HG03457 (cell line): ENCODE data around the gene CAMKMT.
"Not testable (repeated sequence)": the region's sequence is repeated elsewhere in the genome, so short reads cannot be mapped to it uniquely, and the experiment has no call there.

Experiments used
- ATAC-seq: cut with Tn5 transposase; IDR thresholded peaks from one replicate; pipeline ENCODE4 v1.9.1; 2021; ENCODE audit warnings: moderate number of reproducible peaks; ENCODE audit not compliant: unreplicated experiment

The CAMKMT gene

DNA sequence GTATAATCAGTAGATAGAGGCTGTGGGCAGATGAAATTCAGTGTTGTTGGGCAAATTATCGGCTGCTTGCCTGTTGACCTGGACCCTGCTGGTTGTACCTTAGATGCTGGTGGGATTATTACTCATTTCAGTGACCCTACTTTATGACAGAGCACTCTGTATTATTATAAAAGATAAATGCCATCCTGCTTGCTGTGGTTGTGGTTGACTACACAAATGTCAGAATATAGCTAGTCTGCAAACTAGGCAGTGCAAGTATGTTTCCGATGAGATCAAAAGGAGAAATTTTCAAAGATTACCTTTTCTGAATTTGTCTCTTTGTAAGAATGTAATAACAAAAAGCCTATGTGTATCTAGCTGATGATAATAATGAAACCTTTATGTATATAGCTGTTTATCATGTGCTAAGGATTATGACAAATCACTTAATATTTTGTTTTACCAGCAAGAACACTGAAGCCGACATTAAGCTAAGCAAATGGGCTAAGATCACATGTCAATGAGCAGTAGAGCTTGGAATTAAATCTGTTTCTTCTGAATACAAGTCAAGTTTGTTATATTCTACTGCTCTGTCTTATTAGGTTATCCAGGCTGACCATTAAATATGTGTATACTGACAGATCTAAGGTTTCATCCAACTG lies 219.2 kb downstream of the CAMKMT start:
- ATAC-seq, result no peak

DNA sequence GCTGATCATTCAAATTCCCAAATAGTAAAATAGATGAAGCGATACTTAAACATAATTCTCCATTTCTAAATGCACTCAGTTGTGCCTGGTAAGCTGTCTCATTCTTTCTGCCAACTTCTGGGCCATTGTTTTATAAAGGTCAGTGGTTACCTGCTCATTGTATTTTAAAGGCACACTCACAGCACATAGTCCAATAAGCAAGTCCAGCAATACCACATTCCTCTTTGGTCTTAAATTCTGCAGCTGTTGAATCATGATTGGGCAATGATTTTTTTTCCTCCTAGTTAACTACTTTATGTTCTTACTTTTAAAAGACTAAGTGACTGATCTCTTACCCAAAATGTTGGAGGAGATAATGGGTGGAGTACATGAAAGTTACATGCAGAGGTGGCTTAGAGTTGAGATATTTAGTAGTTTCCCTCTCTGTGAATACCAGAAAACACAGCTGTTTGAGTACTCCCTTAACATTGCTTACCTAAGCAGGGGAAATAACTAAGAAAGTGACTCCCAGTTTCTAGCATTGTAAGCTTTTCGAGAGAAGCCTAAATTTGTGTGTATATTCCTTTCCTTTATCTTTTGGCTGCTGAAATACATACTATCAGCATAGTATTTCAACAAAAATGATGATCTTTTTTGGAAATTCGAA lies 220.7 kb downstream of the CAMKMT start:
- no peak for ATAC-seq

DNA sequence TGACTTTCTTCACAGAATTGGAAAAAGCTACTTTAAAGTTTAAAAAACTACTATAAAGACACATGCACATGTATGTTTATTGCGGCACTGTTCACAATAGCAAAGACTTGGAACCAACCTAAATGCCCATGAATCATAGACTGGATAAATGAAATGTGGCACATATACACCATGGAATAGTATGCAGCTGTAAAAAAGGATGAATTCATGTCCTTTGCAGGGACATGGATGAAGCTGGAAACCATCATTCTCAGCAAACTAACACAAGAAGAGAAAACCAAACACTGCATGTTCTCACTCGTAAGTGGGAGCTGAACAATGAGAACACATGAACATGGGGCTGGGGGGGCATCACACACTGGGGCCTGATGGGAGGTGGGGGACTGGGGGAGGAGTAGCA lies 233.9 kb downstream of the CAMKMT start:
- ATAC-seq, result not testable (repeated sequence)

DNA sequence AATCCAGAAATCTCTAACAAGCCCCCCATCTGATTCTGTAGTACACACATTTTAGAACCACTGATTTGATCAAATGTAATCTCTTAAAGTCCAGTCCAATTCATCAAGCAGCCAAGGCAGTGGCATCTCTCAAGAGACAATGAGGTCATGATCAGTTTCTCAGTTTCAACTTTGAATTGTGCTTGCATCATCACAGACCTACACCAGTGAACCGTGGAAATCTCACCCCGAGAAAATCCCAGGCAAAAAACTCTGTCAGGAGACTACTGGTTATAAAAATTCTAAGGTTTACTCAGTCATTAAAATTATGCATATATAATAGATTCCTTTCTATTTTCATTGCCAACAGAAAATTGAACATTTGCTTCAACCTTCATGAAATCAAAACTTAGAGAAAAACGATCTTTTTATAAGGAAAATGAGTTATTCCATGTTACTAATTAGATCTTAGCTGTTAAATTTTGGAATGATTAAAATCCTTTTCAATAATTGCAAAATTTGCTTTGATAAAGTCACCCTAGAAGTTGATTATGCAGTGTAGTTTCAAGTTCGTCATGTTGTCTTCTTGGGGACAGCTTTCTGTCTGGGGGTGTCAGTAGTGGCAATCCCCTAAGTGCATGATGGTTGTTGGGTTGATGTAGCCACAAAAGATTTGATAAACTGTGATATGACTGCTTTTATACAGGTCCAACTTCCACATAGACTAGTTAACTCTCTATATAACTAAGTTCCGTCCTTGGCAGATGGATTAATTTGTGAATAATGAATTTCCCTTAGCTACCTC lies 235.0 kb downstream of the CAMKMT start:
- no peak for ATAC-seq

DNA sequence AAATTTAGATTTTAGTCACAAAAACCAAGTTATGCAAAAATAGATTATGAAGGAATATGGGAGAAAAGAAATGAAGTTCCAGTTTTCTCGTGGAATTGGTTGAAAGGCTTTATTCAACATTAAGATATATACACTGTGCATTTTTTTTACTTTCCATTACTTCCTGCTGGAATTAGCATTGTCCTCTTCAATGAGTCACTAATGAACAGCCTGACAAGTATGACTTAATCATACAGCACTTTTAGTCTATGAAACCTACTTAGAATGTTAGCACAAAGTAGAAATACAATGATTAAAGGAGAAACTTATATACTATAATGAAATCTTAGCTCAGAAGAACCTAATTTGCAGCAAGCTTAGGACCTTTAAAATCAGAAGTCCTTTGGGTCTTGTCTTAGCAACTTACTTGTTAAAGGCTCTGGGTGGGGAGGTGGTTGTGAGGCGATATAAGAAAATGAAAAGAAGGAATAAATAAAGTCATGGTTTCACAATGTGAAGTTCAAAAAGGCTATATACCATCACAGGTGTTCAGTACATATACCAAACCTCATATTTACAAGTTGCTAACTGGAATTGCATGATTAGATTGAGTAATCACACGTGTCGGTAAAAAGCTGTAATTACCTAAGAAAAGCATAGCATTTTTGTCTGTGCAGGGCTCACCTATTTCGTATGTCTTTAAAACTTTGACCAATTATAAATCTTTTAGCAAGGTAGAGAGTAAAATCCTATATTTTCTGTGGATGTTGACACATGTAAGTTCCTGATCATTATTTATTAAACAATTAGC lies 236.8 kb downstream of the CAMKMT start:
- no peak for ATAC-seq

DNA sequence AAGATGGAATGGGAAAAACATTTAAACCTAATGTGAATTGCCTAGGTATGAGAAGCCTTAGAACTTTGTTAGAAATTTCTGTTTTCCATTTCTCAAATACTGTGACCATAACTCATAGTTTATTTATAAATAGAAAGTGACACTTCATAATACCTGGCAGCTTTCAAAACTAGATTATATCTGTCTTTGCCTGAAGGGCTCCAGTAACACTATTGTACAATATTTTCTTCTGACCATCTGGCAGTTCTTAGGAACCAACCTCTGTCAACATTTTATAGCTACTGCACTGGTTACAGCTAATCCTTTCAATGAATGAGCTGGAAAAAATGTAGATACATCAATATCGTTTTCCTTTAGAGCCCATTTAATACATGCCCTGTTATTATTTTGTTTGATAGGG lies 237.4 kb downstream of the CAMKMT start:
- no peak for ATAC-seq

DNA sequence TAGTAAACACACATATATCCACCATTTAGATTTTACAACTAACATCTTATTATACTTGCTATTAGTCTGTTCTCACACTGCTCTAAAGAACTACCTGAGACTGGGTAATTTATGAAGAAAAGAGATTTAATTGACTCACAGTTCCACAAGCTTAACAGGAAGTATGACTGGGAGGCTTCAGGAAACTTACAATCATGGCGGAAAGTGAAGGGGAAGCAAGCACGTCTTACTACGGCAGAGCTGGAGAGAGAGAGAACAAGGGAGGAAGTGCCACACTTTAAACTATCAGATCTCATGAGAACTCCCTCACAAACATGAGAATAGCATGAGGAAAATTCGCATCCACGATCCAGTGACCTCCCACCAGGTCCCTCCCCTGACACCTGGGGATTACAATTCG lies 240.7 kb downstream of the CAMKMT start:
- no peak for ATAC-seq

DNA sequence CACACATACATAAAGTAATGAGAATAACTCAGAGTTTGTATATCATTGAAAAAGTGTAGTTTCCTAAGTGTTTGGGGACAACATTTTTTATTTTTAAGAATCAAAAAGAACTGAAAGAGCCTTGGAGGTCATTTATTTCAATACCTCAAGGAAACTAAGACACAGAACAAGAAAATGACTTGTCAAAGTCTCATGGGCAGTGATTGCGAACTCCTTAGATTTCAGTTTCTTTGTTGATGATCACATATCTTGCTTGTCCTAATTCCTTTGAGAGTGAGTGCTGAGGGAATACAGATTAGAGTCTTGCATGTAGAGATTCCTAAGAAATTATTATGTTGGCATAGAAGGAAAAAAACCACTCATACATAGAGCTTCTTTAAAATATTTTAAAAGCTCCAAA lies 243.8 kb downstream of the CAMKMT start:
- no peak for ATAC-seq

DNA sequence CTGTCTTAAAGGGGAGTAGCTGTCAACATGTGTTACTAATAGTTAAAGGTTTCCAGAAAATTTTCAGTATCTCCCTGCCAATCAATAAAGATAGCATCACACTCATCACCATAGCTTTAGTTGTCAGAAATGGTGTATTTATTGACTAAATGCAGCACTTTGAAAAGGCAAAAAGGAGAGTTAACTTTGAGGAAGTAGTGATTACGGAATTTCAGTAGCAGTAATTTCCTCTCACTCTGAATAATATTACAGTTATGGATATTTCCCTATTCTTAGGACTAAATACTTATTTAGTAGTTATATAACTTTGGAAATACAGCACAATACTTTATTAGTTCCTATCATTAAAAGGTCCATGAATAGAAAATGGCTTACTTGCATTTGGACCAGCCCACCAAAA lies 250.5 kb downstream of the CAMKMT start:
- no peak for ATAC-seq

DNA sequence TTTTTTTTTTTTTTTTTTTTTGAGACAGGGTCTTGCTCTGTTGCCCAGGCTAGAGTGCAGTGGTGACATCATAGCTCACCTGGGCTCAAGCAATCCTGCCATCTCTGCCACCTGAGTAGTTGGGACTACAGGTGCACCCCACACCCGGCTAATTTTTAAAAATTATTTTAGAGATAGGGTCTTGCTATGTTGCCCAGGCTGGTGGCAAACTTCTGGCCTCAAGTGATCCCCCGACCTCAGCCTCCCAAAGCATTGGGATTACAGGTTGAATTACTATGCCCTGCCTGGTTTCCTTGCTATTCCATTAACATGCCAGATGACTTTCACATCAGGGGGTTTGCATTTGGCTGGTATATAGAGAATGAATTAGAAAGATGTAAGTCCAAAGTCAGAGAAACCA lies 253.2 kb downstream of the CAMKMT start:
- no peak for ATAC-seq

DNA sequence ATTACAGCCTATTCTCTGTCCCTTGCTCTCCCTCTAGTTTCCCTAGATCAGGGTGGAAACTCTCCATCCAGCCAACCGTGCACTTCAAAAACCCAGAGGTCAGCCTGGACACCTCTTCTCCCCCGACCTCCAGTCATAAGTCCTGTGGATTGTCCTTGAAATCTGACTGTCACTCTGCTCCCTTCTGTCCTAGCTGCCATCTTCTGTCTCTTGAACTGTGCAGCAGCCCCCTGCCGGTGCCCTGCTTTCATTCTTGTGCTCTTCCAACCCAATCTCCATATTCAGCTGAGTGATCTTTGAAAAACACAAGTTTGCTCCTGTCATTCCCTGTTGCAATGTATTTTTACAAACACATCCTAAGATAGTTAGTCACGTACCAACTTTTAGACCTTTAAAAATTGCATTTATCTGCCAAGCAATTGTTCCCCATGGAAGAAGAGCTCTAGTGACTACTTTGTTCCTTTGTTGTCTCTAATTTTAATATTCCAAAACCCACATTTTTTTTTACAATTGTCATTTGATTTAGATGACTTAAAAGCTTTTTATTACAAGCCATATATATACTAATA lies 254.3 kb downstream of the CAMKMT start:
- ATAC-seq, result no peak

DNA sequence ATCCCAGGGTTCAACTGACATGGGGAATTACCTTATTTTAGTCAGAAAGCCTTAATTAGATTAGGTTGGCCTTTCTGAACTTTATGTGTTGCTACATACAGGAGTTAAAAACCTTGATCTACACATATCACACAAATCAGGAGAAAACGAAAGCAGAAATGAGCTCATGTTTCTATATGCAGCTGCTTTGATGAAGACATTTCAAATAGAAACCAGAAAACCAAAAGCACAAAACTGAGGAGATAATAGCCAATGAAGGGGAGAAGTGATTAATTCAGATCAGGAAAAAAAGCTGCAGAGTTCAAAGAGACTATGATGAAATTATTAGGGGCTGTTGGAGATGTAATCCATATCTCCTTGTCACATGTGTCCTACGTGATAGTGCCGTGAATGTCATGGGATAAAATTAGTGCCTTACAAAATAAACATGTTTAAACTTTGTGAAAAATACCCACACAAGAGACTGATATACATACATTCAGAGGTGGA lies 255.0 kb downstream of the CAMKMT start:
- peak; percentile 58 for ATAC-seq

DNA sequence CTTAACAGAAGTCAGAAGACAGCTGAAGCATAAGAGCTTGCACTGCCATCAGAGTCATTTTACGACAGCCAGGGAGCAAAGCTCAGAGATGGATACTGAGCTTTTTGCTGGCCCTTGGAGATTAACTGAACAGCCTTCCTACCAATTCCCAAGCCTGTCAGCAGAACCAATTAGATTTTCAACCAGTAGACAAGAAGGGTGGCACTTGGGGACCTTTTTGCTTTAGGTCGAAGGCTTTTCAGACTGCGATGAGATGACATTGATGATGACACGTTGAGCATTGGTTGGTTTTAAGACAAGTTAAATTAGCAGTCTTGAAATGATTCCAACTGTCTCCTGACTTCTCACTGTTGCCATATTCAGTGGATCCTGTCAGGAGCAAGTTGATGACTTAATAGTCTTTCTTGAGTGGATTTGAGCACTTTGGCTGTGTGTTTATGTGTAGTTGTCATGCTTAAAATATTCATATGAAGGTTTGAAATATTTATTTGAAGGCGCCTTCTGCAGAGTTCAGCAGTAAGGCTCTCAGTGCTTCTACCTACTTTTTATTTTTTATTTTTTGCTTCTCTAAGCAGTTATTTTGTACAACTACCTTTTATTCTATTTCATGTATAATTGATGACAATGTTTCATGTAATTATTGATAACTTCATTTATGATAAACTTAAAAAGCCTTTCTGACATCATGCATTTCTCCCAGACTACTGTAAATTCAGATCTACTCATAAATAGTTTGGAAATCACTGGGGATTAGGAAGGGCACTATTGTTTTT lies 256.7 kb downstream of the CAMKMT start:
- no peak for ATAC-seq

DNA sequence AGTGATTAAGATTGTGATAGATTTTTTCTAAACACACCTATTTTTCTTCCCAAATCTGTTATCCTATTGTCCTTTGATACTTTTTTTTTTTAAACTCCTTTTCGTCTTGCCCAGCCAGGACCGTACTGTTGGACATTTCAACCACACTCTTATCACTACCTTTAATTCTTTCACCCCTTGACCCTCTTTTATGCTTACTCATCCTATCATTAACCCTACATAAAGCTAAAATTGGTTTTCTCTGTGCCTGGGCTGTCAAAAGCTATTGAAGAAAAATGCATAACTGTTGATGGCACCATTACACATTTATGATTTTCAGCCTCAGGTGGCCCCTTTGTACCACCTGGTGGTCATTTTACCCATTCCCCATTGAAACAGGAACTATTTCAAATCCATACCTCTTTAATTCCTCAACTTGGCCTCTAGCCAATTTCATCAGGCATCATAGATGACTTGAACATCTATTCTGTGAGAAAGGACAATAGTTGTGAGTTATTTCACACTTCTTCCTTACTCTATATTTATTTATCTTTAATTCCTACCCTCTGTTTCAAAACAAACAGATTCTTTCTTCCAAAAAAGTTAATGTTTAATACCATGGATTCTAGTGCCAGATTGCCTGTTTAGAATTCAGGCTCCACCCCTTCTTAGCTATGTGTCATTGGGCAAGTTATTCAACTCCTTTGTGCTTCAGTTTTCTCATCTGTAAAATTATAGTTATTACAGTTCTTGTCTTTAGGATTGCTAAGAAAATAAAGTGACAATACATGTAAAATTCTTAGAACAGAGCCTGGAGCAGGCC lies 258.6 kb downstream of the CAMKMT start:
- ATAC-seq, result no peak

DNA sequence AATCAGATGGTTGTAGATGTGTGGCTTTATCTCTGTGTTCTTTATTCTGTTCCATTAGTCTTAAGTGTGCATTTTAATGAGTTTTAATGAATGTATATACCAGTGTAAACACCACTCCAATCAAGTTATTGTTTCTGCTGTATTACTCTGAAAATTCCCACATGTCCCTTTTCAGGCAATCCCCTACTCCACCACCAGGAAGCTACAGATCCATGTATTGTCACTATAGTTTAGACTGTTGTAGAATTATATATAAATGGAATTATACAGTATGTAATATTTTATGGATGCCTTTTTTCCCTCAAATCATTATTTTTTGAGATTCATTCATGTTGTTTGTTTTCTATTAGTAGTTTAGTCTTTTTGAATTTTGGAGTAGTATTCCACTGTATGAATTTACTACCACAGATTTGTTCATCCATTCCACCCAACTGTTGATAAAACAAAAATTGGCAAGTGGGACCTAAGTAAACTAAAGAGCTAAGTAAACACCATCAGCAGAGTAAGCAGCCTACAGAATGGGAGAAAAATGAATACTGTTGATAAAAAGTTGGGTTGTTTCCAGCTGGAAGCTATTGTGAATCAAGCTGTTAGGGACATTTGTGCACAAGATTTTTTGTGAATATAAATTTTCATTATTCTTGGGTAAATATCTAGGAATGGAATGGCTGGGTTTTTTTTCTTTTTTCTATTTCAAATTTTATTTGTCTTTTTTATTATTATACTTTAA lies 262.0 kb downstream of the CAMKMT start:
- no peak for ATAC-seq

DNA sequence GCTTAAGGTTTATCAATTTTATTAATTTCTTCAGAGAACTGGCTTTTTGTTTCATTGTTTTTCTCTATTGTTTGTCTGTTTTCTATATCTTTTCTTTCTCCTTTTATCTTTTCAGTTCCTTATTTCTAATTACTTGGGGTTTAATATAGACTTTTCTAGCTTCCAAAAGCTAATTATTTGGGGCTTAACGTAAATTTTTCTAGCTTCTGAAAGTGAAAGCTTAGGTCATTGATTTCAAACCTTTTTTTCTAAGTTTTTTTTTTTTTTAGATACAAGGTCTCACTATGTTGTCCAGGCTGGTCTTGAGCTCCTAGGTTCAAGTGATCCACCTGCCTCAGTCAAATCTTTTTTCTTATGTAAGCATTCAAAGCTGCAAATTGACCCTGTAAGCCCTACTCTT lies 266.6 kb downstream of the CAMKMT start:
- no peak for ATAC-seq

DNA sequence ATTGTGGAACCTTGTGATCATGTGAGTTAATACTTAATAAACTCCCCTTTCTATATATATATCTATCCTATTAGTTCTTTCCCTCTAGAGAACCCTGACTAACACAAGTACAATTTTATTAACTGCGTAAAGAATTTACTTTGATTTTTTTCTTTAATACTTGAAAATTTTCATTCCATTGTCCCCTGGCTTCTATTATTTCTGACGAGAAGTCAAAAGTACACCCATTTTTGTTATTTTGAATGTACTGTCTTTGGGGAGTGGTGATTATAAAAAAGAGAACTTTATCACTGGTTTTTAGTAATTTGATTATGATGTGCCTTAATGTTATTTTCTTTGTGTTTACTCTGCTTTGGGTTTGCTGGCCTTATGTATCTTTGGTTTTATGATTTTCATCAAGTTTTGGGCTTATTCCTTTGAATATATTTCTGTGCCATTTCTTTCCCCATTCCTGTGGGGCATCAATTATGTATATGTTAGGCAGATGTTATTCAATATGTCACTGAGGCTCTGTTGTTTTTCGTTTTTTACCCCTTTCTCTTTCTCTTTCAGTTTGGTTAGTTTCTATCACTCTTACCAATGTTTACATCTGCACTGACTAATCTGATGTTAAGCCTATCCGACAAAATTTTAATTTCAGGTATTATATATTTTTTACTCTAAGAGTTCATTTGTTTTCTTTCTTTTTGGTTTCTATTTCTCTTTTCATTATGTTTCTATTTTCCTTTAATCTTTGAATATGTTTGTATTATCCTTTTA lies 271.4 kb downstream of the CAMKMT start:
- ATAC-seq, result no peak

DNA sequence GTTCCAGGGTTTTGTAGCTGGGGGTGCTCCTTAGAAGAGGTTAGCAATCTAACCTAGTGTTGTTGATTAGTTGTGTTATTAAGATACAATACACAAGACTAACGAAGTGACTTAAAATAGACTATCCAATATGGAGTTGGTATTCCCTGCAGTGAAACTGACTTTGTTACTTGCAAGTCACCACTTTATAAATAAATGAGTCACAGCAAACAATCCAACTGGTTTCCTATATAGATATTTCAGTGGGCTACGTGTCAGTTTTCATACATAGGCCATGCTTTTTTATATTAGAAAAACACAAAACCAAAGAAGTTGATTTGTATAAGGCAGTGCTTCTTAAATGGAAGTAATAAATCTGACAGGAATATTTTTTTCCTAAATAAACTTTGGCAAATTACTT lies 274.0 kb downstream of the CAMKMT start:
- ATAC-seq, result no peak
